ENCODE data around the gene NECTIN2. TPM values are rescaled to one million over a fixed set of nuclear protein-coding genes. Genes with fewer than 3 reads are reported as not detected.

The NECTIN2 gene
- total and polyA plus RNA-seq, 2 donors (not counting 1 experiment from before 2014, with no cell fraction given), result 0.15 to 0.32 TPM

DNA sequence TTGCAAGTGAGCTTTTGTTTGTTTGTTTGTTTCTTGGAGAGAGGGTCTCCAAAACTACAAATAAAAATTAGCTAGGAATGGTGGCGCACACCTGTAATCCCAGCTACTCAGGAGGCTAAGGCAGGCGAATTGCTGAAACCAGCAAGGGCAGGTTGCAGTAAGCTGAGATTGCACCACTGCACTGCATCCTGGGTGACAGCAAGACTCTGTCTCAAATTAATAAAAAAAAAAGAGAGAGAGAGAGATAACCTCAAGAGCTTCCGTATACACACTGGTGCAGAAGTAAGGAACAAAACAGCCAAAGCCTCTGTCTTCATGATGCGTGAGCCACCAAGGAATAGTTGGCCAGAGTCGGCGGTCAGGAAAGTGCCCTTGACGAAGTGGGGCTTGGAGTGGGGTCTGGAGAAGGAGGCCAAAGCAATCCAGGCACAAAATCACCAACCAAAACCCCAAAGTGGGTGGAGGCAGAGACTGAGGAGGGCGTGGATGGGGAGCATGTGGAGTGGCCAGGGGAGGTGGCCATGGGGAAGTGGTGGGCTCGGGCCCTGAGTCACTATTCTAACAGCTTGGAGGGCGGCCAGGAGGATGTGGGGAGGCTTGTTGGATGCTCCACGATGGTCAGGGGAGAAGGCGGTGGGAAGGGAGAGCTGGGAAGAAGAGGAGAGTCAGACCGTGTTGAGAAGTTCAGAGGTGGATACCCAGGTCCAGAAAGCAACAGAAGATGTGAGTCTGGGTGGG, 23.8 kb downstream of the NECTIN2 start:
- Mint-ChIP-seq H3K27me3 (peaks cover 9% of the 10 kb centered on the region), H3K4me1 (no peaks in the 10 kb centered on the region), H3K9me3 (ENCODE audit: insufficient read depth) (no peaks in the 10 kb centered on the region), H3K4me3 (no peak overlapping the region), H3K27ac (no peak overlapping the region)
- H3K4me3 ChIP-seq (ENCODE audit: control extremely low read depth in 1 of 5, extremely low read depth in 1 of 5, insufficient read depth in 1 of 5, low read depth in 2 of 5, low read length in 4 of 5), result no peak overlapping the region
- H3K9me3 ChIP-seq (ENCODE audit: control extremely low read depth in 1 of 3, control insufficient read depth in 2 of 3, insufficient read depth in 1 of 3, low read length in 2 of 3), result no peaks in the 10 kb centered on the region
- no peak for TF ChIP-seq EZH2 (IDR thresholded peaks at IDR 0.05; ENCODE audit: borderline replicate concordance, insufficient read depth, low read depth, low read length, poor library complexity, severe bottlenecking)
- TF ChIP-seq, protein P1, sequence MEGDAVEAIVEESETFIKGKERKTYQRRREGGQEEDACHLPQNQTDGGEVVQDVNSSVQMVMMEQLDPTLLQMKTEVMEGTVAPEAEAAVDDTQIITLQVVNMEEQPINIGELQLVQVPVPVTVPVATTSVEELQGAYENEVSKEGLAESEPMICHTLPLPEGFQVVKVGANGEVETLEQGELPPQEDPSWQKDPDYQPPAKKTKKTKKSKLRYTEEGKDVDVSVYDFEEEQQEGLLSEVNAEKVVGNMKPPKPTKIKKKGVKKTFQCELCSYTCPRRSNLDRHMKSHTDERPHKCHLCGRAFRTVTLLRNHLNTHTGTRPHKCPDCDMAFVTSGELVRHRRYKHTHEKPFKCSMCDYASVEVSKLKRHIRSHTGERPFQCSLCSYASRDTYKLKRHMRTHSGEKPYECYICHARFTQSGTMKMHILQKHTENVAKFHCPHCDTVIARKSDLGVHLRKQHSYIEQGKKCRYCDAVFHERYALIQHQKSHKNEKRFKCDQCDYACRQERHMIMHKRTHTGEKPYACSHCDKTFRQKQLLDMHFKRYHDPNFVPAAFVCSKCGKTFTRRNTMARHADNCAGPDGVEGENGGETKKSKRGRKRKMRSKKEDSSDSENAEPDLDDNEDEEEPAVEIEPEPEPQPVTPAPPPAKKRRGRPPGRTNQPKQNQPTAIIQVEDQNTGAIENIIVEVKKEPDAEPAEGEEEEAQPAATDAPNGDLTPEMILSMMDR (IDR thresholded peaks at IDR 0.05), result no peak
- no peak overlapping the region for H3K9ac ChIP-seq (ENCODE audit: low read length)
- DNase-seq (no peak), ATAC-seq (ENCODE audit: low read depth) (no peak)
- no peaks in the 10 kb centered on the region for H3K79me2 ChIP-seq (ENCODE audit: control insufficient read depth, insufficient read depth, low read length)
- ChIA-PET POLR2A (no interaction called here), CTCF (no interaction called here)
- no peaks in the 10 kb centered on the region for H3K4me1 ChIP-seq (ENCODE audit: control insufficient read depth in 2 of 2, insufficient read depth in 2 of 2, low read length in 2 of 2)
- no peak overlapping the region for H3K4me2 ChIP-seq (replicated peaks; ENCODE audit: low read depth, low read length, poor library complexity, severe bottlenecking)
- intact Hi-C loops (cut with micrococcal nuclease), result no loop called here
- no peaks in the 10 kb centered on the region for H4K20me1 ChIP-seq (ENCODE audit: control insufficient read depth, insufficient read depth, low read length, poor library complexity, severe bottlenecking)
- no peak overlapping the region for H3K27ac ChIP-seq (ENCODE audit: low read length in 2 of 2)
- peaks cover 0 to 3% (median 0%) of the 10 kb centered on the region in 4 experiments for H3K27me3 ChIP-seq (replicated peaks in 1 of 4; ENCODE audit: control extremely low read depth in 1 of 4, control insufficient read depth in 3 of 4, insufficient read depth in 4 of 4, low read length in 3 of 4)
- WGBS (ENCODE audit: insufficient coverage), result 55% methylated on average over 10 of the region's 13 CpGs
- H2AFZ ChIP-seq (ENCODE audit: insufficient read depth, low read depth, low read length, poor library complexity, severe bottlenecking), result no peak overlapping the region
- no peaks in the 10 kb centered on the region for H3K36me3 ChIP-seq (replicated peaks in 1 of 2; ENCODE audit: control extremely low read depth in 1 of 2, control insufficient read depth in 1 of 2, extremely low read depth in 1 of 2, insufficient read depth in 2 of 2, low read length in 1 of 2)

- Histone ChIP-seq H3K9me3 (ENCODE audit: control extremely low read depth in 1 of 3, control insufficient read depth in 2 of 3, insufficient read depth in 1 of 3, low read length in 2 of 3) (no peaks in the 10 kb centered on the region), H3K4me3 (ENCODE audit: control extremely low read depth in 1 of 5, extremely low read depth in 1 of 5, insufficient read depth in 1 of 5, low read depth in 2 of 5, low read length in 4 of 5) (no peak overlapping the region), H3K4me1 (ENCODE audit: control insufficient read depth in 2 of 2, insufficient read depth in 2 of 2, low read length in 2 of 2) (no peaks in the 10 kb centered on the region), H3K36me3 (replicated peaks in 1 of 2; ENCODE audit: control extremely low read depth in 1 of 2, control insufficient read depth in 1 of 2, extremely low read depth in 1 of 2, insufficient read depth in 2 of 2, low read length in 1 of 2) (no peaks in the 10 kb centered on the region), H3K4me2 (replicated peaks; ENCODE audit: low read depth, low read length, poor library complexity, severe bottlenecking) (no peak overlapping the region), H3K27ac (ENCODE audit: low read length in 2 of 2) (no peak overlapping the region), H3K27me3 (replicated peaks in 1 of 4; ENCODE audit: control extremely low read depth in 1 of 4, control insufficient read depth in 3 of 4, insufficient read depth in 4 of 4, low read length in 3 of 4) (peaks cover 0 to 3% (median 0%) of the 10 kb centered on the region in 4 experiments), H3K9ac (ENCODE audit: low read length) (no peak overlapping the region), H3K79me2 (ENCODE audit: control insufficient read depth, insufficient read depth, low read length) (no peaks in the 10 kb centered on the region), H2AFZ (ENCODE audit: insufficient read depth, low read depth, low read length, poor library complexity, severe bottlenecking) (no peak overlapping the region), H4K20me1 (ENCODE audit: control insufficient read depth, insufficient read depth, low read length, poor library complexity, severe bottlenecking) (no peaks in the 10 kb centered on the region)
- DNase-seq, result no peak
- Mint-ChIP-seq H3K4me3 (no peak overlapping the region), H3K27ac (no peak overlapping the region), H3K9me3 (ENCODE audit: insufficient read depth) (no peaks in the 10 kb centered on the region), H3K27me3 (peaks cover 10% of the 10 kb centered on the region), H3K4me1 (no peaks in the 10 kb centered on the region)
- ATAC-seq (ENCODE audit: low read depth), result no peak
- ChIA-PET POLR2A (interaction anchor here (0.6 kb wide), 1 partner anchor 12 kb away, joined by 8 read pairs; no protein-coding TSS in a partner anchor), CTCF (no interaction called here)
- TF ChIP-seq, protein P1 (IDR thresholded peaks at IDR 0.05), result no peak
- TF ChIP-seq EZH2 (IDR thresholded peaks at IDR 0.05; ENCODE audit: borderline replicate concordance, insufficient read depth, low read depth, low read length, poor library complexity, severe bottlenecking), result no peak
- 98% methylated on average over 14 of the region's 14 CpGs for WGBS (ENCODE audit: insufficient coverage)
- intact Hi-C loops (cut with micrococcal nuclease), result no loop called here
Measured at GRCh38 chr19:44871809-44872208, 25.7 kb downstream of the NECTIN2 start.

Measured in B cell (primary cell).